Lung (tissue), 12 donors: ENCODE results near the gene BMS1. TPM values are rescaled to one million over a fixed set of nuclear protein-coding genes. Genes with fewer than 3 reads are reported as not detected.

Source experiments
- ATAC-seq: fragments of 200-7000 bp; cut with Tn5 transposase; one replicate; pipeline ENCODE4 v1.9.1; 2020; ENCODE audit warnings: moderate number of reproducible peaks; ENCODE audit not compliant: insufficient read depth, low FRiP score
- DNase-seq, 3 donors: peaks; one replicate each; pipeline ENCODE4 v3.0.0-alpha.2; 2013 to 2017
- H3K27ac ChIP-seq, 2 donors: one replicate each; pipeline ENCODE4 v1.5.1; 2013; ENCODE audit warnings: mild to moderate bottlenecking in 2 of 2, moderate library complexity in 2 of 2, control low read depth in 1 of 2, inconsistent platforms in 1 of 2, low read depth in 1 of 2, low read length in 1 of 2
- H3K27me3 ChIP-seq, 3 donors: one replicate each; pipeline ENCODE4 v1.5.1; 2013; ENCODE audit warnings: low read length in 2 of 3; ENCODE audit not compliant: control insufficient read depth in 3 of 3, insufficient read depth in 3 of 3
- H3K36me3 ChIP-seq, 4 donors: one replicate each; pipeline ENCODE4 v1.5.1; 2013; ENCODE audit warnings: low read length in 4 of 4, mild to moderate bottlenecking in 1 of 4, moderate library complexity in 1 of 4; ENCODE audit not compliant: control insufficient read depth in 4 of 4, insufficient read depth in 4 of 4
- H3K4me1 ChIP-seq, 5 donors: one replicate each; pipeline ENCODE4 v1.5.1; 2013; ENCODE audit warnings: low read length in 5 of 5, mild to moderate bottlenecking in 2 of 5, moderate library complexity in 1 of 5; ENCODE audit not compliant: control insufficient read depth in 5 of 5, insufficient read depth in 5 of 5
- H3K4me3 ChIP-seq: one replicate; pipeline ENCODE4 v1.5.1; 2013; ENCODE audit warnings: mild to moderate bottlenecking, control low read depth, moderate library complexity
- H3K9ac ChIP-seq, 2 donors: one replicate each; pipeline ENCODE4 v1.5.1; 2013; ENCODE audit warnings: low read length in 2 of 2, control low read depth in 1 of 2; ENCODE audit not compliant: insufficient read depth in 1 of 2
- H3K9me3 ChIP-seq, 4 donors: one replicate each; pipeline ENCODE4 v1.5.1; 2013; ENCODE audit warnings: low read length in 3 of 4, mild to moderate bottlenecking in 1 of 4, moderate library complexity in 1 of 4; ENCODE audit not compliant: control insufficient read depth in 4 of 4, insufficient read depth in 3 of 4
- WGBS, 2 donors: extraction: QIAGEN DNeasy Blood & Tissue Kit; methylation state at CpG; one replicate each; pipeline ENCODE4 v1.1.7; 2013; 5-methylcytosine and 5-hydroxymethylcytosine counted together
- polyA plus RNA-seq, 2 donors: library from polyadenylated mRNA; stranded (reverse); fragments of 200-250 nt; gene quantifications; one replicate each; pipeline ENCODE4 v1.2.1, GENCODE V29; 2013
- total RNA-seq, 2 donors: library from RNA; depleted of rRNA in 1 of 2; stranded (reverse); fragments of >200 nt in 1 of 2; gene quantifications; one replicate each; pipeline ENCODE4 v1.2.1, GENCODE V29; 2014 to 2021
- TF ChIP-seq, protein P1 (sequence below): IDR thresholded peaks from 2 replicates; pipeline ENCODE4 v1.5.1; 2012; ENCODE audit warnings: mild to moderate bottlenecking; ENCODE audit errors: control extremely low read depth, extremely low read depth
- donor health status: control.
- donor health status: control.
- donor health status: Bipolar disorder and iron deficiency.
- donor health status: healthy.
- donor health status: DM: yes; HTN: yes; CAD: no.

The BMS1 gene
- total and polyA plus RNA-seq, 4 donors: 6.7 to 15.6 (median 13.8) TPM

DNA sequence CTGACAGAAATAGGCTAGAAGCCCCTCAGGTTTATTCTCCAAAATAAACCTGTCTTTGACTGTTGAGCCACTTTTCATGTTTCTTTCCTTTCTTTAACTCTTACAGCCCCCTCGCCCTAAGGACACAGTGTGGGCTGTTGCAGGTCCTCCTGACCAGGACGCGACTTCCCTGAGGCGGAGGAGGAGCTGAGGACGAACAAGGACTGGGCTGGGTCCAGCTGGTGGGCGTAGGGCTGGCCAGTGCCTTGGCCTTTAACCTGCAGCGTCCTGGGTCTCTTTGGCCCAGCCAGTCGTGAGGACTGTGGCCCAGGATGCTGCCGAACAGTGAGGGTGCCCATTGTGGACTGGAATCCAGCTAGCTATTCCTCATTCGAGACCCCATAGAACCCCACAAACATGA, 13.4 kb upstream of the BMS1 start:
- no peaks in the 10 kb centered on the region for H3K36me3 ChIP-seq
- H3K9me3 ChIP-seq: peaks cover 0 to 7% (median 0%) of the 10 kb centered on the region in 4 donors
- 89 to 94% methylated on average over 10 of the region's 10 CpGs for WGBS, 2 donors
- no peak overlapping the region for H3K27ac ChIP-seq
- H3K4me1 ChIP-seq: no peaks in the 10 kb centered on the region
- TF ChIP-seq, protein P1, sequence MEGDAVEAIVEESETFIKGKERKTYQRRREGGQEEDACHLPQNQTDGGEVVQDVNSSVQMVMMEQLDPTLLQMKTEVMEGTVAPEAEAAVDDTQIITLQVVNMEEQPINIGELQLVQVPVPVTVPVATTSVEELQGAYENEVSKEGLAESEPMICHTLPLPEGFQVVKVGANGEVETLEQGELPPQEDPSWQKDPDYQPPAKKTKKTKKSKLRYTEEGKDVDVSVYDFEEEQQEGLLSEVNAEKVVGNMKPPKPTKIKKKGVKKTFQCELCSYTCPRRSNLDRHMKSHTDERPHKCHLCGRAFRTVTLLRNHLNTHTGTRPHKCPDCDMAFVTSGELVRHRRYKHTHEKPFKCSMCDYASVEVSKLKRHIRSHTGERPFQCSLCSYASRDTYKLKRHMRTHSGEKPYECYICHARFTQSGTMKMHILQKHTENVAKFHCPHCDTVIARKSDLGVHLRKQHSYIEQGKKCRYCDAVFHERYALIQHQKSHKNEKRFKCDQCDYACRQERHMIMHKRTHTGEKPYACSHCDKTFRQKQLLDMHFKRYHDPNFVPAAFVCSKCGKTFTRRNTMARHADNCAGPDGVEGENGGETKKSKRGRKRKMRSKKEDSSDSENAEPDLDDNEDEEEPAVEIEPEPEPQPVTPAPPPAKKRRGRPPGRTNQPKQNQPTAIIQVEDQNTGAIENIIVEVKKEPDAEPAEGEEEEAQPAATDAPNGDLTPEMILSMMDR: no peak
- DNase-seq (no peak), ATAC-seq (no peak)
- no peaks in the 10 kb centered on the region for H3K27me3 ChIP-seq
- H3K4me3 ChIP-seq: no peak overlapping the region
- H3K9ac ChIP-seq: no peak overlapping the region

DNA sequence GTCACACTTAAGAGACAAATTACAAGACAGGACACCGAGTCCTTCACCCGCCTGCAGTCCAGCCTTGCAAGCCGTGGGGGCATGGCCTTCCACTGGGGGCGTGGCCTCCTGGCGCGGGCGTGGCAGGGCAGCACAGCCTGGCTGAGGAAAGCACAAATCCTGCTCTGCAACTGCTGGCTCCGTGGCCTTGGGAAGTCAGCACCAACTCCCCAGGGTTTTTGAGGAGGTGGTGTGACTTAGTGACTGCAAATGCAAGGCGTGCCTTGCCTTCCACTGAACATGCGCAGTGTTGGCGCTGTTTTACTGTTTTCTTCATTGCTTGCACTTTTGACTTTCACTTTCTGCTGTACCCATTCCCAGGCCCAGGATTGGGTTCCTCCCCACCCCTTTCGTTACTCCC, 12.9 kb upstream of the BMS1 start:
- WGBS, 2 donors: 86 to 91% methylated on average over 12 of the region's 12 CpGs

DNA sequence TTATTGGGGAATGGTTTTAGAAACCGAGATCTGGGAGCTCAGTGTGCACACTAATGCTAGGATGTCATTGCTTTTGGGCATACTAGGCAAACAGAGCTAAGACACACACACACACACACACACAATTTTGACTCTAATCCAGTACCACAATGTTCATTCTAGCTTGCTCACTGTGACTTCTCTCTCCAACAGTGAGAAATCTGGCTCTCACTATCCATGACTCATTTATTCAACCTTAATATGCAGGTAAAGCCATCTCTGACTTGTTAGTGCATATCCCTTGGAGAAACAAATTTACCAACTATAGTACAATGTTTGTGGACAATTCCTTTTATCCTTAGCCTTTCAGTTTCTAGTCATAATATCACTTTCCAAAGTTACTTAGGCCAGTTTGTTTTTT, 5.9 kb upstream of the BMS1 start:
- 73 to 87% methylated on average over 1 of the region's 1 CpG for WGBS, 2 donors
- Histone ChIP-seq H3K27ac (no peak overlapping the region), H3K9me3 (peaks cover 0 to 2% (median 0%) of the 10 kb centered on the region in 4 donors), H3K36me3 (no peaks in the 10 kb centered on the region), H3K9ac (no peak overlapping the region), H3K27me3 (no peaks in the 10 kb centered on the region), H3K4me1 (peaks cover 0 to 1% (median 0%) of the 10 kb centered on the region in 5 donors), H3K4me3 (no peak overlapping the region)
- ATAC-seq (no peak), DNase-seq (no peak)
- TF ChIP-seq, protein P1: no peak

More for the DNA sequence above, 12.9 kb upstream of the BMS1 start:
- TF ChIP-seq, protein P1: no peak
- Histone ChIP-seq H3K4me3 (no peak overlapping the region), H3K4me1 (no peaks in the 10 kb centered on the region), H3K27ac (no peak overlapping the region), H3K27me3 (no peaks in the 10 kb centered on the region), H3K9ac (no peak overlapping the region), H3K9me3 (peaks cover 0 to 7% (median 0%) of the 10 kb centered on the region in 4 donors), H3K36me3 (no peaks in the 10 kb centered on the region)
- DNase-seq: no peak
- ATAC-seq: no peak

DNA sequence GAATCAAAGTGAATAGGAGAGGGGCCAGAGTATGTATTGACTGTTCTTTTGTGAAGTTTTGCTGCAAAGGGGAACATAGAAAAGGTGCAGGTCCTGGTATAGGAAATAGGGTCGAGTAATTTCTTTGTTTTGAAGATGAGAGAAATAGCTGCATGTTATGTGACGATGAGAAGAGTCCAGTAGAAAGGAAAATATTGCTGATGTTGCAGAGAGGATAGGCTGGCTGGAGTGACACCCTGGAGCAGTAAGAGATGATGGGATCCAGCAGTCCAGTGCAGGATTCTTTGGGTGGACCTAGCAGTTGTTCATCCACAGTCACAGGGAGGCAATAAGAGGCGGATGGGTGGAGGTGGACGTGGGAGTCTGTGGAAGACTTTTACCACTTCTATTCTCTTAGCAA, 2.1 kb upstream of the BMS1 start:
- H3K36me3 ChIP-seq: peaks cover under 1 to 5% (median 4%) of the 10 kb centered on the region in 4 donors
- H3K4me3 ChIP-seq: no peak overlapping the region
- TF ChIP-seq, protein P1: no peak
- no peak for DNase-seq
- no peaks in the 10 kb centered on the region for H3K27me3 ChIP-seq
- H3K9me3 ChIP-seq: no peaks in the 10 kb centered on the region
- peaks cover 0 to 11% (median 5%) of the 10 kb centered on the region in 5 donors for H3K4me1 ChIP-seq
- ATAC-seq: no peak
- WGBS, 2 donors: 88 to 96% methylated on average over 4 of the region's 4 CpGs
- no peak overlapping the region for H3K9ac ChIP-seq
- no peak overlapping the region for H3K27ac ChIP-seq
